GM19468 (cell line): ENCODE measurements around the gene KCNT2.

Experiments used
- ATAC-seq: cut with Tn5 transposase; IDR thresholded peaks from one replicate; pipeline ENCODE4 v1.9.1; 2021; ENCODE audit warnings: mild to moderate bottlenecking, moderate library complexity, moderate number of reproducible peaks; ENCODE audit not compliant: unreplicated experiment; ENCODE audit errors: extremely low read depth

The KCNT2 gene

DNA sequence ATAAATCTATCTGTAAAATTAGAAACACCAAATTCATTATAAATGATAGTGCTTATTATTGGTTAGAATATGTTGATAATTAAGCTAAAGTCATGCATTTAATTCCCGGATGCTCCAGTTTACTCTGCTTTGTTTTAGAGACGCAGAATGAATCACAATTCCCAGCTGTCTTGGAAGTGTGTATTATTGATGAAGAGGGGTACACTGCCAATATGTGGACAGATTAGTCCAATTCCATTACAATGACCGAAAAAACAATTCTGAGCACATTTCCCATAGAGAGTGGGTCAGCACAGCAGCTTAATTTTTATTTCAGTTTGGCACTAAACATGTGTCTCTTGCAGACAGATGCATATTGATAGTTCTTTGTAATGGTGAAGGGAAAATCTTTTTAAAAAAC lies 146.7 kb downstream of the KCNT2 start:
- no peak for ATAC-seq

- ATAC-seq, result no peak
Observed at GRCh38 chr1:196459383-196459782, 148.9 kb downstream of the KCNT2 start.

- no peak for ATAC-seq
Observed at GRCh38 chr1:196454792-196455191, 153.4 kb downstream of the KCNT2 start.

GRCh38 chr1:196451103-196451502 lies 157.1 kb downstream of the KCNT2 start:
- no peak for ATAC-seq

DNA sequence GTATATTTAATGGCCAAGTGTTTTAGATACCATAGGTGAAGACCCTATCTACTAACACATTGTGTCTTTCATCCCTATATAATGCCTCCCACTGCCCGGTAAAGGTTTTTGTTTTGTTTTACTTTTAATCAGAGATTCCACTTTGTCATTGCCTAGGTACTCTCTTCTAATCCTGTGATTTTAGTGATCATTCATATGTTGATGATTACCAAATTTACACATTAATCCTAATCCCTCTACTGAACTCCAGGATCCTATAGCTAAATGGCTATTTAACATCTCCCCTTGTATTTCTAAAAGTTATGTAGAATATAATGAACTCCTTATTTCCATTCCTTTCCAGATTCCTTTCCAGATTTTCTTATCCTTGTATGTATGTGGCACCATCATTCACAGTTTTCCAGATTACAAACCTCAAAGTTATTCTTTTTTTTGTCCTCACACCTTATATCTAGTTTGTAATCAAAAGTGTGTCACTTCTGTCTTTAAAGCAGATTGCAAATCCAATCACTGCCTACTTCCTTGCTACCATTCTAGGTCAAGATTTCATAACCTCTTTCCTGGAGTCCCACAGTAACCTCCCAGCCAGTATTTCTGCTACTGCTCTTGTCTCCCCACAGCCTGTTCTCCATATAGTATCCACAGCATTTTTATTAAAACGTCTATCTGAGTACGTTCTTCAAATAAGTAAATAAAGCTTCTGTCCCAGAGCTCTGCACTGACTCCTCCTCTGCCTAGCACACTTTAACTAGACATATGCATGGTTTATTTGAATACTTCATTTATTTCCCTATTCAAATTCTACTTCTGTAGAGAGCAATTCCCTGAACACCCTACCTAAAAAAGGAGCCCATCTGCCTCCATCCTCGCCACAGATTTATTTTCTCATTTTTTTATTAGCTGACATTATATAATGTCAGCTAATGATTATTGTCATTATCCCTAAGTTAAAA lies 157.8 kb downstream of the KCNT2 start:
- no peak for ATAC-seq

DNA sequence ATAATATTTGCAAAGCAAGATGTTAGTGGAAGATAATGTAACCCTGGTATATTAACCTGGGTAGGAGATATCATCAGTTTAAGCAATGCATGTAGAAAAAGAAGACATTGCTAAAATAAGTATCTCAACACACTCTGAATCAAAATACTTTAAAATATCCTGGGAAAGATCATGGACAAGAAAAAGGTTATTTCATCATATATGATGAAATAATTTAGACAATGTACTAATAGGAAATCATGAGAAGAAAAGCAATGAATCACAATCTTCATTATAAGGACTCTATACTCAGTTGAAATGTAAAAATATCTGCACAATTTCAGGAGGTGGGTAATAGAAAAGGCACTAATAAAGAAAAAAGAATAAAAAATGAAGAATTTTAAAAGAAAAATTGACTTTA lies 158.8 kb downstream of the KCNT2 start:
- no peak for ATAC-seq

- no peak for ATAC-seq
Observed at GRCh38 chr1:196445775-196446174, 162.5 kb downstream of the KCNT2 start.

DNA sequence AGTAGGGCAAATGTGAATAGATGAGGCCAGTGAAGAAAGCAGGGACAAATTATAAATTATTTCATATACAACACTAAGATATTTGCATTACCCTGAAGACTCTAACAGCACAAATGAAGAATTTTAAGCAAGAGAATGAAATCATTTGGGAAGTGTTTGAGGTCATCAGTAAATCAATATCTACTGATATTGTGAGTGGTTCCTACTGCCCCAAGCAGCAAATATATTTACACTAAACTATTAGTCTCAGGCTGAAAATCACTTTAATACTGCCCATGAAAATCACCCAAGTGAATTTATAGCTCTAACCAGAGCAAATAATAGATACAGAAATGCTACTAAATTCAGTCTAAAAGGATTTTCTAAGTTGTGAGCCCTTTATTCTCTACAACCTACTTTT lies 163.6 kb downstream of the KCNT2 start:
- no peak for ATAC-seq

- no peak for ATAC-seq
Observed at GRCh38 chr1:196442366-196442765, 165.9 kb downstream of the KCNT2 start.

GRCh38 chr1:196440711-196441110 lies 167.5 kb downstream of the KCNT2 start:
- no peak for ATAC-seq

- ATAC-seq, result no peak
Observed at GRCh38 chr1:196438329-196438728, 169.9 kb downstream of the KCNT2 start.

DNA sequence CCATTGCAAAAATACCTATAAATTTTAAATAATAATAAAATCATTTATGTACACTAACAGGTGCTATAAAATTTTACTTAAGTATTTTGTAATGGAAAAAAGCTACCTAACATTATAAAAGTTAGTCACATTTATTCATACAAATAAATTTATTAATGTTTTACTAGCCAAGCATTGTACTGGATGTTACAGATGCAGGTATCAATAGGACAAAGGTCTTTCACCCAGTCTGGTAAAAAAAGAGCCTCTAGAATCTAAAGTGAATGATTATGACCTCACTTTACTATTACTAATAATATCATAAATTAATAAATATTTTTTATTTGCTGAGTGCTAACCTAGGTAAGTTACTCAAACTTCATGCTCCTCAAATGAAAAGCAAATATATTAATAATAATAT lies 170.6 kb downstream of the KCNT2 start:
- ATAC-seq, result no peak

- ATAC-seq, result no peak
Observed at GRCh38 chr1:196433000-196433399, 175.2 kb downstream of the KCNT2 start.

- ATAC-seq, result no peak
Observed at GRCh38 chr1:196427976-196428734, 180.1 kb downstream of the KCNT2 start.

DNA sequence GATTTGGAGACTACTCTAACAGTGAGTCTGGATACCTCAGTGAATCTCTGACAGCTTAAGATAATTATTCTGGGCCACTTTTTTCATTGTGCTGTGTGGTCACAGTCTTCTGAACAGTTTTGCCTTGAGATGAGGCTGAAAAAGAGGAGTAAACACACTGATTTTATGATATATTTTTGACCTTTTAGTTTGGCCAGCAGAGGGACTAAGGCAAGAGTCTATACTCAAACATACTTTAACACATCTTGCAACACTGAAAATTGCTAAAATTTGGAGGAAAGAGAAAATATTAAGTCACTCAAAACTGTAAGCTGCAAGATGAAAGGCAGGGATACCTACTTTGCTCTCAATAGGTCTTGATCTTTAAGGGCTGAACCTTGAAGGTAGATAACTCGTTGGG lies 182.7 kb downstream of the KCNT2 start:
- ATAC-seq, result no peak

GRCh38 chr1:196423612-196424011 lies 184.6 kb downstream of the KCNT2 start:
- no peak for ATAC-seq

DNA sequence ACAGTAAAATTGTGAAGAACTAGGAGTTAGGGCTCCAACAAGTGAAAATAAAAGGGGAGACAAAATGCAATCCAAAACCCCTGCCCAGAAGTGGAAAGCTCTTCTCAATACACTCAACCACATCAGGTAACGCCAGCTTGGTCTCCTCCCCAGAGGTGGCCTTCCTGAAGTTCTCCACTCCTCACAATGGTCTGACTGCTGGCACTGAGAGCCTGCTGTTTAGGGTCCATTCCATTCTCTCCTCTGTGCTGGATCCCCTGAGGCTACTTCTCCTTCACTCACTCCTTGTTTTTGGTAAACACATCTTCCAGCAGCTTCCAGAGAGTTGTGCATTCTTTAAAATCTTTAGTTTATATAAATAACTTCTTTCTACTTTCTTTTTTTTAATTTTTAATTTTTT lies 189.5 kb downstream of the KCNT2 start:
- no peak for ATAC-seq

DNA sequence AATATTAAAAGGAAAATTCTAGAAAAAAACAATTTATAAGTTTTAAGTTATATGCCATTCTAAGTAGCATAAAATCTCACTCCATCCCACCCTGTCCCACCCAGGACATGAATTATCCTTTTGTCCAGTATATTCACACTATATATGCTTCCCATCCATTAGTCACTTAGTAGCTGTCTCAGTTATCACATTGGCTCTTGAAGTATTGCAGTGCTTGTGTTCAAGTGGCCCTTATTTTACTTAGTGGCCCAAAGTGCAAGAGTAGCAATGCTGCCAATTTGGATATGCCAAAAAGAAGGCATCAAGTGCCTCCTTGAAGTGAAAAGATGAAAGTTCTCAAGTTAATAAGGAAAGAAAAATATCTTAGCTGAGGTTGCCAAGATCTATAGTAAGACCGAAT lies 192.3 kb downstream of the KCNT2 start:
- no peak for ATAC-seq

DNA sequence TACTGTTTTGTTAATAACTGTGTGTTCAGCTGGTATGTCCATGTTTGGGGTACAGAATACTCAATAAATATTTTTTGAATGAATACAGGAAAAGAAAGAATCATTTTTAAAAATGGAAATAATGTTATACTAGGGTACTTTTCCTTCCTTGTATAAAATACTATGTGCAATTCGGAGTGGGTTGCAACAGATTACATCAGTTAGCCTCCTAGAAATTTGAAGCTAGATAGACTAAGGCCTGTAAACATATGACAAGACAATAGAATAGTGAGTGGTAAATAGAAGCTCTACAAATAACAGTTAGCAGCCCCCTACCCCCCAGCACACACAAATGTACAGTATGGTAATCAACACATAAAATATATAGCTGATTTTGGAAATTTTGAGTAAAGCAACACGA lies 195.9 kb downstream of the KCNT2 start:
- no peak for ATAC-seq

GRCh38 chr1:196410768-196411167 lies 197.5 kb downstream of the KCNT2 start:
- ATAC-seq, result no peak

- ATAC-seq, result no peak
Observed at GRCh38 chr1:196409586-196409985, 198.7 kb downstream of the KCNT2 start.
